GM12874 (cell line): ENCODE data around the gene TLX1.

Source experiments
- CTCF ChIP-seq: IDR thresholded peaks from 2 replicates; pipeline ENCODE4 v1.5.1; 2011; ENCODE audit warnings: low read depth, mild to moderate bottlenecking, control low read depth, low read length, moderate library complexity; ENCODE audit not compliant: insufficient read depth

TLX1 gene

GRCh38 chr10:101099901-101100300 lies 31.2 kb upstream of the TLX1 start:
- no peak for TF ChIP-seq CTCF

GRCh38 chr10:101101372-101101881 lies 29.7 kb upstream of the TLX1 start:
- no peak for TF ChIP-seq CTCF

- no peak for TF ChIP-seq CTCF
Measured at GRCh38 chr10:101103430-101103829, 27.7 kb upstream of the TLX1 start.

DNA sequence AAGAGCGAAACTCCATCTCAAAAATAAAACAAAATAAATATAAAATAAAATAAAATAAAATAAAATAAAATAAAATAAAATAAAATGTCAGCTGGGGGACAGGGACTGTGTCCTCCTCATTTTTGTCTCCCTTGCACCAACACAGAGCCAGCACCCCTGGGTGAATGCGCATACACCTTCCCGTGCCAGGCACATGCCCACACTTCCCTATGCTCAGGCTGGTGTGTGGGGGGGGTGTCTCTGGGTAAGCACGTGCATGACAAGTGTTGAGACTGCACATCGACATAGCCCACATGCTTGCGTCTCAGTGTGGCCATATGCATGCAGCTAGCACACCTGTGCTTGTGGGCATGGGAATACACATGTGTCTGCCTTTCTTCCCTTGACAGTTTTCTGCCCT lies 24.7 kb upstream of the TLX1 start:
- TF ChIP-seq CTCF: no peak

GRCh38 chr10:101107771-101108170 lies 23.3 kb upstream of the TLX1 start:
- TF ChIP-seq CTCF: no peak

- no peak for TF ChIP-seq CTCF
Measured at GRCh38 chr10:101110856-101111523, 20.1 kb upstream of the TLX1 start.

GRCh38 chr10:101111547-101111946 lies 19.6 kb upstream of the TLX1 start:
- no peak for TF ChIP-seq CTCF
